WI38 (cell line): ENCODE results near the gene TSPAN7.

Source experiments
- H3K4me3 ChIP-seq: 2 replicates; pipeline ENCODE4 v1.5.1; 2011; ENCODE audit warnings: low read depth, mild to moderate bottlenecking, control low read depth, low read length
- CTCF ChIP-seq: IDR thresholded peaks from 2 replicates; pipeline ENCODE4 v1.5.1; 2012; ENCODE audit warnings: low read depth, mild to moderate bottlenecking, control low read depth, low read length

The TSPAN7 gene

GRCh38 chrX:38563030-38563429, 1.7 kb downstream of the TSPAN7 start:
- no peak for TF ChIP-seq CTCF
- no peak overlapping the region for H3K4me3 ChIP-seq

- no peak overlapping the region for H3K4me3 ChIP-seq
- no peak for TF ChIP-seq CTCF
Measured at GRCh38 chrX:38570396-38570795, 9.1 kb downstream of the TSPAN7 start.

- no peak for TF ChIP-seq CTCF
- H3K4me3 ChIP-seq: no peak overlapping the region
Measured at GRCh38 chrX:38571058-38571457, 9.7 kb downstream of the TSPAN7 start.

GRCh38 chrX:38574858-38575257, 13.5 kb downstream of the TSPAN7 start:
- TF ChIP-seq CTCF: no peak
- no peak overlapping the region for H3K4me3 ChIP-seq

GRCh38 chrX:38575888-38576287, 14.5 kb downstream of the TSPAN7 start:
- TF ChIP-seq CTCF: no peak
- no peak overlapping the region for H3K4me3 ChIP-seq

GRCh38 chrX:38577738-38578137, 16.4 kb downstream of the TSPAN7 start:
- no peak for TF ChIP-seq CTCF
- H3K4me3 ChIP-seq: no peak overlapping the region

- H3K4me3 ChIP-seq: no peak overlapping the region
- TF ChIP-seq CTCF: no peak
Measured at GRCh38 chrX:38578167-38578566, 16.8 kb downstream of the TSPAN7 start.

GRCh38 chrX:38583181-38583580, 21.8 kb downstream of the TSPAN7 start:
- no peak overlapping the region for H3K4me3 ChIP-seq
- TF ChIP-seq CTCF: no peak
